Gastroesophageal sphincter (tissue), 4 donors: ENCODE results near the gene R3HCC1L. TPM values are rescaled to one million over a fixed set of nuclear protein-coding genes. Genes with fewer than 3 reads are reported as not detected.

ENCODE experiments used
- ATAC-seq: fragments of 150-250 bp; one replicate; pipeline ENCODE4 v1.9.1; 2016; ENCODE audit warnings: mild to moderate bottlenecking, moderate library complexity
- H3K27ac ChIP-seq, 4 donors: fragments of 200-600 bp; sonication (generic) in 3 of 4; 1 replicate in 3 of 4; 2 replicates in 1 of 4; pipeline ENCODE4 v1.5.1; 2016 to 2019
- H3K27me3 ChIP-seq: fragments of 200-600 bp; sonication (generic); one replicate; pipeline ENCODE4 v1.5.1; 2019
- H3K36me3 ChIP-seq, 2 donors: fragments of 200-600 bp; sonication (generic); one replicate each; pipeline ENCODE4 v1.5.1; 2019; ENCODE audit warnings: control low read depth in 1 of 2
- H3K4me1 ChIP-seq, 3 donors: fragments of 200-600 bp; sonication (generic); 1 replicate in 2 of 3; 2 replicates in 1 of 3; pipeline ENCODE4 v1.5.1; 2016 to 2019; ENCODE audit warnings: control low read depth in 2 of 3
- H3K4me3 ChIP-seq, 2 donors: fragments of 200-600 bp; sonication (generic); one replicate each; pipeline ENCODE4 v1.5.1; 2019; ENCODE audit warnings: mild to moderate bottlenecking in 1 of 2, moderate library complexity in 1 of 2
- H3K9me3 ChIP-seq, 3 donors: fragments of 200-600 bp; sonication (generic); one replicate each; pipeline ENCODE4 v1.5.1; 2017 to 2019; ENCODE audit warnings: control low read depth in 2 of 3
- CTCF ChIP-seq, 4 experiments: fragments of 200-600 bp in 2 of 4; fragments of 450-650 bp in 2 of 4; sonication (generic) in 1 of 4; IDR thresholded peaks; one replicate each; pipeline ENCODE4 v1.5.1; 2017 to 2019; ENCODE audit warnings: antibody characterized with exemption in 4 of 4, mild to moderate bottlenecking in 2 of 4, moderate library complexity in 2 of 4
- EP300 ChIP-seq: sonication (generic); formaldehyde crosslinking; IDR thresholded peaks from one replicate; pipeline ENCODE4 v1.6.1; 2017; ENCODE audit warnings: antibody characterized with exemption, mild to moderate bottlenecking
- POLR2A ChIP-seq, 2 donors: fragments of 450-650 bp; IDR thresholded peaks; one replicate each; pipeline ENCODE4 v1.6.1; 2017; ENCODE audit warnings: antibody characterized with exemption in 2 of 2, mild to moderate bottlenecking in 2 of 2, moderate library complexity in 1 of 2
- POLR2AphosphoS5 ChIP-seq: sonication (generic); formaldehyde crosslinking; IDR thresholded peaks from one replicate; pipeline ENCODE4 v1.6.1; 2017; ENCODE audit warnings: antibody characterized with exemption
- WGBS, 2 donors: methylation state at CpG; one replicate each; pipeline ENCODE4 v1.1.5; 2018; ENCODE audit warnings: low coverage in 1 of 2; 5-methylcytosine and 5-hydroxymethylcytosine counted together
- total RNA-seq, 4 donors: library from RNA; depleted of rRNA; stranded (reverse); fragments of >200 nt; gene quantifications; one replicate each; pipeline ENCODE4 v1.1.0, GENCODE V29; 2016

Gene R3HCC1L
- total RNA-seq, 4 donors from 2014 or later: 9.0 to 15.4 (median 13.7) TPM

- Histone ChIP-seq H3K27me3 (no peaks in the 10 kb centered on the region), H3K4me1 (peaks cover 0 to 10% (median 0%) of the 10 kb centered on the region in 3 donors), H3K36me3 (peaks cover 0 to 84% of the 10 kb centered on the region in 2 donors), H3K9me3 (no peaks in the 10 kb centered on the region), H3K4me3 (no peak overlapping the region), H3K27ac (no peak overlapping the region)
- no peak for TF ChIP-seq EP300
- no peak for TF ChIP-seq POLR2AphosphoS5
- no peak for TF ChIP-seq POLR2A (IDR thresholded peaks at IDR 0.05)
- ATAC-seq: no peak
- 79 to 90% methylated on average over 2 to 6 of the region's 8 CpGs for WGBS, 2 donors
Measured at GRCh38 chr10:98251399-98251798, 116.9 kb downstream of the R3HCC1L start.

DNA sequence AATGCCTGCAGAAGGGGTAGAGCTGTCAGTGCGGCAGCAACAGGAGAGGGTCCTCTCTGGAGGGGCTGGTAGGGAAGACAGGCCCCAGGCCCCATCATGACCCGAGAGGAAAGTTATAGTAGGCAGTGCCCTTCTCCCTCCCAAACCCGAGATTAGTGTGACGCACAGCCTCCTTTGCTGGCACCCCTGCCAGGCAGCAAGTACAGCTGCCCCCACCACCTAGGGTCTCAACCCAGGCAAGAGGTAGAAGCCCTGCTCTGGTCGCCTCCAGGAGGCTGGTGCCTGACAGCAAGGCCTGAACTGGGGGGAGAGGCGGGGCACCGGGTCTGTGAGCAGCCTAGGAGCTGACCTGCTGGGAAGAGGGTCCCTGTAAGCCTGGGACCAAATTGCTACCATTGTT, 118.0 kb downstream of the R3HCC1L start:
- Histone ChIP-seq H3K4me1 (no peaks in the 10 kb centered on the region), H3K9me3 (no peaks in the 10 kb centered on the region), H3K4me3 (no peak overlapping the region), H3K27ac (no peak overlapping the region), H3K27me3 (no peaks in the 10 kb centered on the region), H3K36me3 (peaks cover 0 to 74% of the 10 kb centered on the region in 2 donors)
- TF ChIP-seq CTCF (IDR thresholded peaks at IDR 0.05) (no peak), POLR2AphosphoS5 (no peak), EP300 (no peak), POLR2A (IDR thresholded peaks at IDR 0.05) (no peak)
- no peak for ATAC-seq
- 100% methylated on average over 1 to 2 of the region's 7 CpGs for WGBS, 2 donors

DNA sequence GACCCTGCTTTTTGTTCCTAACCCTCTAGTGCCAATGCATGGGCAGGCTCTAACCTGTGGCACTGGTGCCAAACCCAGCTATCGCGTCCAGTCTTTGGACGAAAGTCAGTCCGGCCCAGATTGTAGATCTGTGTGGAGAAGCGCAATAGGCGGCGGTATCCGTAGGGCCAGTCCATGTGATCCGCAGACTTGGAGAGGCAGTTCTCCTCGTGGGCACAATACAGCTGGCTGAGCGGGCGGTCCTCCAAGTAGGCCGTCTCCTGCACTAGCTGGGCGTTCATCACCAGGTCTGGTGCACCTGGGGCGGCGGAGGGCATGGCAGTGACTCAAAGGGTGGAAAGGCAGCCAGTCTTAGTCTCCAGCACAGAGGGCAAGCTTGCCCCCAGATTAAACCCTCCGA, 119.0 kb downstream of the R3HCC1L start:
- H3K27me3 ChIP-seq: no peaks in the 10 kb centered on the region
- whole genome bisulfite sequencing, 2 donors: 96% methylated on average over 10 of the region's 17 CpGs; no CpG with 5 or more reads in 1 of the 2 donors
- no peak overlapping the region for H3K27ac ChIP-seq
- H3K36me3 ChIP-seq: peaks cover 0 to 63% of the 10 kb centered on the region in 2 donors
- H3K4me3 ChIP-seq: no peak overlapping the region
- H3K4me1 ChIP-seq: no peaks in the 10 kb centered on the region
- ATAC-seq: no peak
- no peak for TF ChIP-seq EP300
- TF ChIP-seq CTCF (IDR thresholded peaks at IDR 0.05): no peak
- TF ChIP-seq POLR2A (IDR thresholded peaks at IDR 0.05): no peak
- no peak for TF ChIP-seq POLR2AphosphoS5
- H3K9me3 ChIP-seq: no peaks in the 10 kb centered on the region

GRCh38 chr10:98254234-98254974, 119.9 kb downstream of the R3HCC1L start:
- Histone ChIP-seq H3K4me1 (no peaks in the 10 kb centered on the region), H3K27me3 (no peaks in the 10 kb centered on the region), H3K36me3 (peaks cover 0 to 54% of the 10 kb centered on the region in 2 donors), H3K27ac (no peak overlapping the region), H3K4me3 (no peak overlapping the region), H3K9me3 (no peaks in the 10 kb centered on the region)
- TF ChIP-seq POLR2A (IDR thresholded peaks at IDR 0.05) (no peak), POLR2AphosphoS5 (no peak), EP300 (no peak), CTCF (IDR thresholded peaks at IDR 0.05) (no peak)
- ATAC-seq: no peak
- WGBS, 2 donors: 59 to 80% methylated on average over 4 to 8 of the region's 10 CpGs

- H3K9me3 ChIP-seq: no peaks in the 10 kb centered on the region
- H3K4me1 ChIP-seq: peaks cover 0 to 7% (median 1%) of the 10 kb centered on the region in 3 donors
- no peaks in the 10 kb centered on the region for H3K27me3 ChIP-seq
- H3K27ac ChIP-seq: no peak overlapping the region
- ATAC-seq: no peak
- H3K36me3 ChIP-seq: peaks cover 0 to 45% of the 10 kb centered on the region in 2 donors
- no peak overlapping the region for H3K4me3 ChIP-seq
- no peak for TF ChIP-seq CTCF (IDR thresholded peaks at IDR 0.05)
- no peak for TF ChIP-seq POLR2A (IDR thresholded peaks at IDR 0.05)
- no peak for TF ChIP-seq POLR2AphosphoS5
- no peak for TF ChIP-seq EP300
- 62 to 66% methylated on average over 3 to 5 of the region's 17 CpGs for WGBS, 2 donors
Measured at GRCh38 chr10:98255146-98255877, 120.9 kb downstream of the R3HCC1L start.
